ENCODE data around the gene CEP70. TPM values are rescaled to one million over a fixed set of nuclear protein-coding genes. Genes with fewer than 3 reads are reported as not detected.

Gene CEP70
- total RNA-seq, 1 experiment from 2014 or later, result 64.5 TPM

- H3K36me3 ChIP-seq (ENCODE audit: control insufficient read depth, insufficient read depth, low read length), result no peaks in the 10 kb centered on the region
- no peak overlapping the region for H3K27ac ChIP-seq (ENCODE audit: low read length)
- TF ChIP-seq POLR2AphosphoS5 (IDR thresholded peaks at IDR 0.05; ENCODE audit: low read depth, low read length) (no peak), REST (IDR thresholded peaks at IDR 0.05; ENCODE audit: insufficient read depth in 1 of 2, low read depth in 2 of 2, low read length in 1 of 2) (no peak), TCF7L2 (IDR thresholded peaks at IDR 0.05; ENCODE audit: low read depth, low read length) (no peak), SIN3A (IDR thresholded peaks at IDR 0.05; ENCODE audit: borderline replicate concordance, insufficient read depth, low read depth, low read length) (no peak)
- TF ChIP-seq, protein P1, sequence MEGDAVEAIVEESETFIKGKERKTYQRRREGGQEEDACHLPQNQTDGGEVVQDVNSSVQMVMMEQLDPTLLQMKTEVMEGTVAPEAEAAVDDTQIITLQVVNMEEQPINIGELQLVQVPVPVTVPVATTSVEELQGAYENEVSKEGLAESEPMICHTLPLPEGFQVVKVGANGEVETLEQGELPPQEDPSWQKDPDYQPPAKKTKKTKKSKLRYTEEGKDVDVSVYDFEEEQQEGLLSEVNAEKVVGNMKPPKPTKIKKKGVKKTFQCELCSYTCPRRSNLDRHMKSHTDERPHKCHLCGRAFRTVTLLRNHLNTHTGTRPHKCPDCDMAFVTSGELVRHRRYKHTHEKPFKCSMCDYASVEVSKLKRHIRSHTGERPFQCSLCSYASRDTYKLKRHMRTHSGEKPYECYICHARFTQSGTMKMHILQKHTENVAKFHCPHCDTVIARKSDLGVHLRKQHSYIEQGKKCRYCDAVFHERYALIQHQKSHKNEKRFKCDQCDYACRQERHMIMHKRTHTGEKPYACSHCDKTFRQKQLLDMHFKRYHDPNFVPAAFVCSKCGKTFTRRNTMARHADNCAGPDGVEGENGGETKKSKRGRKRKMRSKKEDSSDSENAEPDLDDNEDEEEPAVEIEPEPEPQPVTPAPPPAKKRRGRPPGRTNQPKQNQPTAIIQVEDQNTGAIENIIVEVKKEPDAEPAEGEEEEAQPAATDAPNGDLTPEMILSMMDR (IDR thresholded peaks at IDR 0.05), result no peak
- DNase-seq (ENCODE audit: low read depth, low spot score) (no peak), ATAC-seq (no peak; the same call in 1 of the 2 replicates)
- no peaks in the 10 kb centered on the region for H3K9me3 ChIP-seq (ENCODE audit: control insufficient read depth, insufficient read depth, low read depth, low read length)
- BruUV-seq (replicated peaks), result no TSS peak
- no peak overlapping the region for H3K4me3 ChIP-seq (ENCODE audit: low read depth in 2 of 2, low read length in 2 of 2)
- in situ Hi-C loops (cut with HindIII; ENCODE audit: low pct_unique_long_range_greater_than_20kb, low sequenced_read_pairs) (no loop called here), intact Hi-C loops (cut with micrococcal nuclease; ENCODE audit: unreplicated experiment) (no loop called here)
- H3K27me3 ChIP-seq (ENCODE audit: control insufficient read depth, insufficient read depth, low read length), result no peaks in the 10 kb centered on the region
- ChIA-PET CTCF (no interaction called here), POLR2A (no interaction called here)
- no peaks in the 10 kb centered on the region for H3K4me1 ChIP-seq (ENCODE audit: control insufficient read depth, insufficient read depth, low read length)
Measured at GRCh38 chr3:138467931-138468330, 126.1 kb downstream of the CEP70 start.

GRCh38 chr3:138465925-138466324 lies 128.1 kb downstream of the CEP70 start:
- ChIA-PET POLR2A (interaction anchor here (0.6 kb wide), 2 partner anchors 64 to 118 kb away, joined by 3 to 7 read pairs; no protein-coding TSS in a partner anchor), CTCF (no interaction called here)
- Histone ChIP-seq H3K27ac (ENCODE audit: low read length) (no peak overlapping the region), H3K4me1 (ENCODE audit: control insufficient read depth, insufficient read depth, low read length) (no peaks in the 10 kb centered on the region), H3K36me3 (ENCODE audit: control insufficient read depth, insufficient read depth, low read length) (no peaks in the 10 kb centered on the region), H3K9me3 (ENCODE audit: control insufficient read depth, insufficient read depth, low read depth, low read length) (no peaks in the 10 kb centered on the region), H3K27me3 (ENCODE audit: control insufficient read depth, insufficient read depth, low read length) (no peaks in the 10 kb centered on the region), H3K4me3 (ENCODE audit: low read depth in 2 of 2, low read length in 2 of 2) (no peak overlapping the region)
- intact Hi-C loops (cut with micrococcal nuclease; ENCODE audit: unreplicated experiment) (no loop called here), in situ Hi-C loops (cut with HindIII; ENCODE audit: low pct_unique_long_range_greater_than_20kb, low sequenced_read_pairs) (no loop called here)
- BruUV-seq (replicated peaks), result no TSS peak
- TF ChIP-seq SIN3A (IDR thresholded peaks at IDR 0.05; ENCODE audit: borderline replicate concordance, insufficient read depth, low read depth, low read length) (no peak), TCF7L2 (IDR thresholded peaks at IDR 0.05; ENCODE audit: low read depth, low read length) (no peak), POLR2AphosphoS5 (IDR thresholded peaks at IDR 0.05; ENCODE audit: low read depth, low read length) (no peak), REST (IDR thresholded peaks at IDR 0.05; ENCODE audit: insufficient read depth in 1 of 2, low read depth in 2 of 2, low read length in 1 of 2) (no peak)
- TF ChIP-seq, protein P1 (IDR thresholded peaks at IDR 0.05), result no peak
- DNase-seq (ENCODE audit: low read depth, low spot score) (no peak), ATAC-seq (no peak)
